SU-DHL-6 (cell line): ENCODE measurements around the gene AADACL4.

ENCODE experiments used
- H2AFZ ChIP-seq: fragments of 200-600 bp; sonication (generic); 2 replicates; pipeline ENCODE4 v1.6.1; 2014; ENCODE audit warnings: low read depth, mild to moderate bottlenecking, moderate library complexity, mixed read lengths, antibody characterized with exemption, low read length; ENCODE audit not compliant: severe bottlenecking
- H3F3A ChIP-seq: fragments of 200-600 bp; shearing (Covaris generic); 2 replicates; pipeline ENCODE4 v1.6.0; 2016; ENCODE audit warnings: antibody characterized with exemption, mild to moderate bottlenecking; ENCODE audit not compliant: insufficient read depth
- H3K27ac ChIP-seq: fragments of 200-600 bp; sonication (generic); 2 replicates; pipeline ENCODE4 v1.5.1; 2016; ENCODE audit warnings: low read depth, mild to moderate bottlenecking, low read length, moderate library complexity, mixed read lengths
- H3K27me3 ChIP-seq: fragments of 200-600 bp; sonication (generic), shearing (Covaris generic); 2 replicates; pipeline ENCODE4 v1.6.0; 2014; ENCODE audit warnings: mild to moderate bottlenecking, low read length
- H3K36me3 ChIP-seq: fragments of 200-600 bp; sonication (generic); 2 replicates; pipeline ENCODE4 v1.6.1; 2014; ENCODE audit warnings: mild to moderate bottlenecking, low read length, mixed read lengths
- H3K4me2 ChIP-seq: fragments of 300-600, 200-600 bp; shearing (Covaris generic), sonication (generic); 2 replicates; pipeline ENCODE4 v1.6.0; 2014; ENCODE audit warnings: low read length, low read depth, mild to moderate bottlenecking; ENCODE audit not compliant: poor library complexity, severe bottlenecking
- H3K4me3 ChIP-seq: fragments of 200-600 bp; sonication (generic); 2 replicates; pipeline ENCODE4 v1.5.1; 2014; ENCODE audit warnings: antibody characterized with exemption, low read length, mild to moderate bottlenecking, mixed read lengths; ENCODE audit not compliant: insufficient read depth, poor library complexity, severe bottlenecking
- H3K79me2 ChIP-seq: fragments of 200-600 bp; sonication (generic); 2 replicates; pipeline ENCODE4 v1.6.1; 2014; ENCODE audit warnings: mild to moderate bottlenecking, low read length, moderate library complexity; ENCODE audit not compliant: insufficient read depth
- H3K9ac ChIP-seq: fragments of 200-600 bp; sonication (generic); 2 replicates; pipeline ENCODE4 v1.7.0; 2014; ENCODE audit warnings: mild to moderate bottlenecking, low read length
- H3K9me2 ChIP-seq: fragments of 200-600 bp; sonication (generic); replicated peaks from 2 replicates; pipeline ENCODE4 v1.6.1; 2014; ENCODE audit warnings: low read length; ENCODE audit not compliant: insufficient read depth
- H3K9me3 ChIP-seq: fragments of 200-600 bp; sonication (generic); 2 replicates; pipeline ENCODE4 v1.6.1; 2014; ENCODE audit warnings: low read length, mixed read lengths; ENCODE audit not compliant: insufficient read depth
- H4K20me1 ChIP-seq: fragments of 200-600 bp; sonication (generic); 2 replicates; pipeline ENCODE4 v1.6.1; 2014; ENCODE audit warnings: low read depth, mild to moderate bottlenecking, antibody characterized with exemption, low read length, moderate library complexity, mixed read lengths
- EZH2phosphoT487 ChIP-seq: fragments of 200-600 bp; sonication (generic), shearing (Covaris generic); conservative IDR thresholded peaks from 2 replicates; pipeline ENCODE4 v1.6.1; 2018; ENCODE audit warnings: mild to moderate bottlenecking, antibody characterized with exemption, low read length, moderate library complexity, mixed read lengths
- TF ChIP-seq, protein P1 (sequence below): fragments of 200-600 bp; sonication (generic); IDR thresholded peaks from one replicate; pipeline ENCODE4 v1.5.1; 2017; ENCODE audit warnings: antibody characterized with exemption, mild to moderate bottlenecking, low read length, moderate library complexity; ENCODE audit not compliant: insufficient read depth, poor library complexity, severe bottlenecking

AADACL4 gene

GRCh38 chr1:12622506-12622905 is 21.4 kb upstream of the AADACL4 start:
- Histone ChIP-seq H3K9me3 (no peaks in the 10 kb centered on the region), H3K4me2 (no peak overlapping the region), H2AFZ (no peak overlapping the region), H3K79me2 (no peaks in the 10 kb centered on the region), H3K4me3 (no peak overlapping the region), H3K27me3 (no peaks in the 10 kb centered on the region), H3F3A (no peaks in the 10 kb centered on the region), H3K9ac (no peak overlapping the region), H3K9me2 (no peaks in the 10 kb centered on the region), H4K20me1 (no peaks in the 10 kb centered on the region), H3K27ac (no peak overlapping the region), H3K36me3 (no peaks in the 10 kb centered on the region)
- TF ChIP-seq, protein P1, sequence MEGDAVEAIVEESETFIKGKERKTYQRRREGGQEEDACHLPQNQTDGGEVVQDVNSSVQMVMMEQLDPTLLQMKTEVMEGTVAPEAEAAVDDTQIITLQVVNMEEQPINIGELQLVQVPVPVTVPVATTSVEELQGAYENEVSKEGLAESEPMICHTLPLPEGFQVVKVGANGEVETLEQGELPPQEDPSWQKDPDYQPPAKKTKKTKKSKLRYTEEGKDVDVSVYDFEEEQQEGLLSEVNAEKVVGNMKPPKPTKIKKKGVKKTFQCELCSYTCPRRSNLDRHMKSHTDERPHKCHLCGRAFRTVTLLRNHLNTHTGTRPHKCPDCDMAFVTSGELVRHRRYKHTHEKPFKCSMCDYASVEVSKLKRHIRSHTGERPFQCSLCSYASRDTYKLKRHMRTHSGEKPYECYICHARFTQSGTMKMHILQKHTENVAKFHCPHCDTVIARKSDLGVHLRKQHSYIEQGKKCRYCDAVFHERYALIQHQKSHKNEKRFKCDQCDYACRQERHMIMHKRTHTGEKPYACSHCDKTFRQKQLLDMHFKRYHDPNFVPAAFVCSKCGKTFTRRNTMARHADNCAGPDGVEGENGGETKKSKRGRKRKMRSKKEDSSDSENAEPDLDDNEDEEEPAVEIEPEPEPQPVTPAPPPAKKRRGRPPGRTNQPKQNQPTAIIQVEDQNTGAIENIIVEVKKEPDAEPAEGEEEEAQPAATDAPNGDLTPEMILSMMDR = no peak
- no peak for TF ChIP-seq EZH2phosphoT487

- H3K9me2 ChIP-seq = no peaks in the 10 kb centered on the region
- H4K20me1 ChIP-seq = no peaks in the 10 kb centered on the region
- no peaks in the 10 kb centered on the region for H3K27me3 ChIP-seq
- H3K9me3 ChIP-seq = no peaks in the 10 kb centered on the region
- no peak overlapping the region for H3K4me3 ChIP-seq
- H3K36me3 ChIP-seq = no peaks in the 10 kb centered on the region
- H2AFZ ChIP-seq = no peak overlapping the region
- H3K79me2 ChIP-seq = no peaks in the 10 kb centered on the region
- no peaks in the 10 kb centered on the region for H3F3A ChIP-seq
- no peak for TF ChIP-seq EZH2phosphoT487
- TF ChIP-seq, protein P1 = no peak
- H3K27ac ChIP-seq = no peak overlapping the region
- H3K4me2 ChIP-seq = no peak overlapping the region
- H3K9ac ChIP-seq = no peak overlapping the region
Measured at GRCh38 chr1:12625276-12625675, 18.6 kb upstream of the AADACL4 start.

DNA sequence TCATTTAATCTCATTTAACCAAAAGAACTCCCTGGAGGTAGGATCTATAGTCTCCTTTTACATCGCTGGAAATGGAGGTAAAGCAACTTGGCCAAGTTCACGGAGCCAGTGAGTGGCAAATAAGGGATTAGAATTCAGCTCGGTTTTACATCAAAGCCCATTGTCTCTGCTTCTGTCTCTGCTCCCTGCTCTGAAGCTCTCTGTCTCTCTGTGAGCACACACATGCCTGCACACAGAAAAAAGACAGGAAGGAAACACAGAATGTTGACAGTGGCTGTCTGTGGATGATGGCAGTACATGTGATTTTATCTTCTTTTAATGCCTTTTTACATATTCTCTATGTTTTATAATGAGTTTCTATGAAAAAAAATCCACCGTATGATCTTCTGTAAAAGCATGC is 17.0 kb upstream of the AADACL4 start:
- TF ChIP-seq, protein P1 = no peak
- no peak for TF ChIP-seq EZH2phosphoT487
- no peak overlapping the region for H3K4me3 ChIP-seq
- H2AFZ ChIP-seq = no peak overlapping the region
- H3K4me2 ChIP-seq = no peak overlapping the region
- H3K27ac ChIP-seq = no peak overlapping the region
- no peaks in the 10 kb centered on the region for H4K20me1 ChIP-seq
- no peaks in the 10 kb centered on the region for H3K9me3 ChIP-seq
- H3K79me2 ChIP-seq = no peaks in the 10 kb centered on the region
- no peaks in the 10 kb centered on the region for H3K36me3 ChIP-seq
- H3F3A ChIP-seq = no peaks in the 10 kb centered on the region
- no peak overlapping the region for H3K9ac ChIP-seq
- H3K9me2 ChIP-seq = no peaks in the 10 kb centered on the region
- H3K27me3 ChIP-seq = no peaks in the 10 kb centered on the region
